ENCODE results near the gene ITPR2.

ITPR2 gene

GRCh38 chr12:26443309-26443708, 389.7 kb downstream of the ITPR2 start:
- TF ChIP-seq POLR2AphosphoS5 (IDR thresholded peaks at IDR 0.05; ENCODE audit: low read depth, low read length), result no peak
- no peak for TF ChIP-seq TAF1 (IDR thresholded peaks at IDR 0.05; ENCODE audit: borderline replicate concordance, insufficient read depth, low read length)
- no peak for TF ChIP-seq REST (IDR thresholded peaks at IDR 0.05; ENCODE audit: insufficient read depth in 1 of 2, low read depth in 2 of 2, low read length in 2 of 2)
- no peak for TF ChIP-seq FOXP2 (optimal IDR thresholded peaks at IDR 0.05; ENCODE audit: borderline replicate concordance, extremely low read depth, extremely low read length, insufficient read depth)
- TF ChIP-seq SIN3A (IDR thresholded peaks at IDR 0.05; ENCODE audit: borderline replicate concordance, insufficient read depth, low read length), result no peak

- TF ChIP-seq SIN3A (IDR thresholded peaks at IDR 0.05; ENCODE audit: borderline replicate concordance, insufficient read depth, low read length), result no peak
- no peak for TF ChIP-seq REST (IDR thresholded peaks at IDR 0.05; ENCODE audit: insufficient read depth in 1 of 2, low read depth in 2 of 2, low read length in 2 of 2)
- TF ChIP-seq TAF1 (IDR thresholded peaks at IDR 0.05; ENCODE audit: borderline replicate concordance, insufficient read depth, low read length), result no peak
- TF ChIP-seq POLR2AphosphoS5 (IDR thresholded peaks at IDR 0.05; ENCODE audit: low read depth, low read length), result no peak
- TF ChIP-seq FOXP2 (optimal IDR thresholded peaks at IDR 0.05; ENCODE audit: borderline replicate concordance, extremely low read depth, extremely low read length, insufficient read depth), result no peak
Measured at GRCh38 chr12:26441434-26441833, 391.6 kb downstream of the ITPR2 start.

GRCh38 chr12:26435069-26435404, 398.0 kb downstream of the ITPR2 start:
- TF ChIP-seq POLR2AphosphoS5 (IDR thresholded peaks at IDR 0.05; ENCODE audit: low read depth, low read length) (no peak), FOXP2 (optimal IDR thresholded peaks at IDR 0.05; ENCODE audit: borderline replicate concordance, extremely low read depth, extremely low read length, insufficient read depth) (no peak), SIN3A (IDR thresholded peaks at IDR 0.05; ENCODE audit: borderline replicate concordance, insufficient read depth, low read length) (no peak), REST (IDR thresholded peaks at IDR 0.05; ENCODE audit: insufficient read depth in 1 of 2, low read depth in 2 of 2, low read length in 2 of 2) (no peak), TAF1 (IDR thresholded peaks at IDR 0.05; ENCODE audit: borderline replicate concordance, insufficient read depth, low read length) (no peak)

- TF ChIP-seq TAF1 (IDR thresholded peaks at IDR 0.05; ENCODE audit: borderline replicate concordance, insufficient read depth, low read length), result no peak
- no peak for TF ChIP-seq REST (IDR thresholded peaks at IDR 0.05; ENCODE audit: insufficient read depth in 1 of 2, low read depth in 2 of 2, low read length in 2 of 2)
- no peak for TF ChIP-seq POLR2AphosphoS5 (IDR thresholded peaks at IDR 0.05; ENCODE audit: low read depth, low read length)
- no peak for TF ChIP-seq SIN3A (IDR thresholded peaks at IDR 0.05; ENCODE audit: borderline replicate concordance, insufficient read depth, low read length)
- TF ChIP-seq FOXP2 (optimal IDR thresholded peaks at IDR 0.05; ENCODE audit: borderline replicate concordance, extremely low read depth, extremely low read length, insufficient read depth), result no peak
Measured at GRCh38 chr12:26434299-26435068, 398.5 kb downstream of the ITPR2 start.

Measured in PFSK-1 (cell line).